HG03045 (cell line): Measurements from ENCODE around the gene DAPL1.

Experiments
- ATAC-seq: cut with Tn5 transposase; IDR thresholded peaks from one replicate; pipeline ENCODE4 v1.9.1; 2021; ENCODE audit warnings: mild to moderate bottlenecking, moderate library complexity; ENCODE audit not compliant: unreplicated experiment

Gene DAPL1

GRCh38 chr2:158776231-158776630 is 18.9 kb upstream of the DAPL1 start:
- no peak for ATAC-seq

DNA sequence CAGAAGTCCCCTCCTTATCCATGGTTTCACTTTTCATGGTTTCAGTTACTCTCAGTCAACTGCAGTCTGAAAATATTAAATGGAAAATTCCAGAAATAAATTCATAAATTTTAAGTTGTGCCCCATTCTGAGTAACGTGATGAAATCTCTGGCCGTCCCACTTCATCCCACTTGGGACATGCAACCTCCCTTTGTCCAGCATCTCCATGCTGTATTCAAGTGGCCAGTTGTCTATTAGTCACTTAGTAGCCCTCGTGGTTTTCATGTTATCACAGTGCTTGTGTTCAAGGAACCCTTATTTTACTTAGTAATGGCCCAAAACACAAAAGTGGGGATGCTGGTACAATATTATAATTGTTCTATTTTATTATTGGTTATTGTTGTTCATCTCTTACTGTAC is 18.0 kb upstream of the DAPL1 start:
- no peak for ATAC-seq

- no peak for ATAC-seq
Measured at GRCh38 chr2:158778243-158778642, 16.9 kb upstream of the DAPL1 start.

DNA sequence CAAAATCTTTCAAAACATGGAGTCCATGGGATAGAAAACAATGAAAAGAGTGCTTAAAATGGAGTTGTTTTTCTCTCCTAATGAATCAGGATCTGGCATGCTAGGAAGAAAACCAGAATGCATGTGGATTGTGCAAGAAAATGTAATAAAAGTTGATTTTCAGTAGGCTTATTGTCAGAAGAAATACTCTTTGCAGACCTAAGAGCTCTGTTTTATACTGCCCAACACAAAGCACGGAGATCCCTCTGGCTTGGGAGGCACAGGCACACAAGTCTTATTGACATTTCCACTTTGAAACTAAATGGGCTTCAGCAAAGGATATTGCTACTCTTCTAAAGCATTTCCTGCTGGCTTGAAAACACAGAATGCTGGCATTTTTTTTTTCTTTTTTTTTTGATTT is 15.5 kb upstream of the DAPL1 start:
- ATAC-seq: no peak

DNA sequence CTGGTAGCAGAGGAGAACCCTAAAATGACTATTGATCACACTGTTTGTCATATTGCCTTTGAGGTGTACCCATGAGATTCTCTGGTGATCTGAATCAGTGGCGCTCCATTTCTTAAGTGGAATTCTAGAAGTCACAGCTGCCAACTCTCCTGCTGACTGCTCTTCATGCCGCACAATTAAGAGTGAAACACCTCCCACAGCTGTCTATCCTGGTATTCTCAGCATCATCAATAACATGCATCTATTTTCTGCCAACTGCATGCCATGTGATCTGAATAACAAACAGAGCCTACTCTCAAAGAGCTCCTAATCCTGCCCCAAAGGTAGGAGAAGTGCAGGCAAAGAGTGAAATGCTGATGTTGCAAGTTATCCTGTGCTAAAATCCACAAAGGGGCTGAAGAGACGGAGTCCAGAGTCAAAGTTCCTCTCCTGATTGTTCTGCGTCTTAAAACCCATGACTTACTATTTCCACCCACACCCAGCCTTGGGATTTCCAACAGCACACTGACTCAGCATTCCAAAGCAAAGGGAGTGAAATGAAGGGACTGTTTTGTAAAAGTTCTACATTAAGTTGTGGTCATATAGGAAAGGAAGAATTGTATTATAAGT is 13.7 kb upstream of the DAPL1 start:
- no peak for ATAC-seq

- ATAC-seq: no peak
Measured at GRCh38 chr2:158782136-158782535, 13.0 kb upstream of the DAPL1 start.

- ATAC-seq: no peak
Measured at GRCh38 chr2:158782616-158783015, 12.5 kb upstream of the DAPL1 start.

DNA sequence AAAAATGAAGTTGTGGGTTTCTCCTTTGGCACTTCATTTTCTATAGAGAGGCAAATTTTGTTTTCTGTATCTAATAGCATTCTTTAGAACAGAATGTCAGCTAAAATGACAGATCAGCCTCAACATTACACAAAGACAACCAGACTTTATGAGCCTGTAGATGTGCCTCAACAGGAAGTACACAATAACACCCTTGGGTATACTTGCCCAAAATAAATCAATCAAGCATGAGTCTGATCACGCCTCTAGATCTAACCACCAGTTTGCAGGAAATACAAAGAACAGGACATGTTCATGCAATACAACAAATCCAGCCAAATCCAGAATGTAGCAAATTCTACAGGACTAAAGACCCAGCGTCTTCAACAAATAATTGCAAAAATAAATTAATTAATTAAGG is 11.2 kb upstream of the DAPL1 start:
- ATAC-seq: no peak

DNA sequence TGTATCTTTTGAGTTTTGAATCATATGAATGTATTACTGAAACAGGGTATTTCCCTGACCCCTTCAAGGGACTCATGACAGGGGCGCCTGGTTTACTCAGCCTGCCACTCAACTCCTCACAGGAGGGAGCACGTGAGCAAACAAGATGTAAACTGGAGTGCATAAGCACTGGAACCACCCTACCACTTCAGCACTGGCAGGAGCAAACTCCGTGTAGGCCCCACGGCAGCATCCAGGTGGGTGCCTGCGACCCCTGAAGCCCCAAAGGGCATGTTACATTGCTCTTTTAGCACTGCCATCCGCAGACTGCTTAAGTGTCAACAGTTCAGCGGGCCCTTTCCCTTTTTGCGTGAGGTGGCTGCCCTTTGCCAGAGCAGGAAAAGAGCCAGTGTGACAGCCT is 8.2 kb upstream of the DAPL1 start:
- no peak for ATAC-seq

- no peak for ATAC-seq
Measured at GRCh38 chr2:158788951-158789350, 6.2 kb upstream of the DAPL1 start.

DNA sequence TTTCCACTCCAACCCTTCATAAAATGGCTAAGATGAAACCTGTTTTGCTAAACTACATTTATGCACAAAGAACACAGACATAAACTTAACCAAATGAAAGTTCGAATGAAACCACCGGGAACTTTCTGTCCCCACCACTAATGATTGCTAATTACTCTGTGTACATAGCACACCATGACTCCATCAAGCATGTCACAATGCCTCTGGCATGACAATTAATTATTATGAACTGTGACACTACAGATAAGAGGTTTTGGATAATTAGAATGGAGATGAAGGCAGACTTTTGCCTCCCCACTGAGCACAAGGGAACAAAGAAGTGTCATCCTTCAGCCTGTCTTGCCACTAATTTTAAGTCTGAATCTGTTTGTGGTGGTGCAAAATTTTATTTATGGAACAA is 1.5 kb downstream of the DAPL1 start:
- ATAC-seq: no peak

DNA sequence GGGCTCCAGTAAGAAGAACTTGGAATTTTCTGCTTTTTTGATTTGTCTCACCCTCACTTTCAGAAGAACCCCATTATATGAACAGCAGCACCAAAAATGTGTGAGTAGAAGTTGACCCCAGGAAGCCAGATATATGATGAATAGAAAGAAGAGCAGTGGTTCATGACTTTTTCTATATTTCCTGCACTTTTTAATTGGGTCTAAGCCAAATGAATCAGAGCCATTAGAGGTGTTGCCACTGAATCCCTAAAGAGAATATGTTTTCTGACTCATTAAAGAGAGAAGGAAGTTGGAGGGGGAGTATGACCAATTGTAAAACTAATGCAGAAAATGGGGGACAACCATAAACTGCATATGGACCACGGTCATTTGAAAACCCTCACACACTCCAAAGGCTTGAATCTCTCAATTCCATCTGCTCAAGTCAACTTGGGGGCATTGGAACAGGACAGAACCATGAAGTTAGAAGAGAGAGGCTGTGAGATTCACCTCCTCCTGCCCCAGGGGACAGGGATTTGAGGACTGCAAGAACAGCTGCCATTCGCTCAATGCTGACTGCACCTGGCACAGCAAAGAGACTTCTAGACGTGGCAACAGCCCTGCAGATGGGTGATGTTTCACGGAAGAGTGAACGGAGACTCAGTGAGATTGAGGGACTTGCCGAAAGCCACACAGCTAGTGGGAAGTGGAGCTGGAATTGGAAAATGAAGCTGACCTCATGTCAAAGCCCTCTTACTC is 3.0 kb downstream of the DAPL1 start:
- no peak for ATAC-seq

GRCh38 chr2:158799181-158799580 is 4.1 kb downstream of the DAPL1 start:
- ATAC-seq: no peak

DNA sequence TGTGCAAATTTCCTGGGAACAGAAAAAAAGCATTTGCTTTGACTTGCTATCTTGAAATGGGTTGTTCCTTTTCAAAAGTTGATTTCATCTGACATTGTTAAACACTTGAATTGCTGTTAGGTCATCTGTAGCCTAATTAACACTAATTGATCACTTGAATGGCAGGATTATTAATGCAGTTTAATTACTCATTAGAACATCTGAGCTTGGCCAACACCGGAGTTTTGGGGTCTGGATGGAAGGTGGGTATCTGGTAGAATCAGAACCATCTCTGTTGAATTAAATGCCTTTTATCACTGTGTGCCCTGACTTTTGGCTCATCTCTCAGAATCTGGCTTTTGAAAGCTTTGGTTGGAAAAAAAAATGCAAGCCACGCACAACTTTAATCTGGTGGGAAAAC is 8.4 kb downstream of the DAPL1 start:
- no peak for ATAC-seq

- no peak for ATAC-seq
Measured at GRCh38 chr2:158805255-158805654, 10.1 kb downstream of the DAPL1 start.

- no peak for ATAC-seq
Measured at GRCh38 chr2:158805936-158806335, 10.8 kb downstream of the DAPL1 start.

- ATAC-seq: no peak
Measured at GRCh38 chr2:158806941-158807340, 11.8 kb downstream of the DAPL1 start.

DNA sequence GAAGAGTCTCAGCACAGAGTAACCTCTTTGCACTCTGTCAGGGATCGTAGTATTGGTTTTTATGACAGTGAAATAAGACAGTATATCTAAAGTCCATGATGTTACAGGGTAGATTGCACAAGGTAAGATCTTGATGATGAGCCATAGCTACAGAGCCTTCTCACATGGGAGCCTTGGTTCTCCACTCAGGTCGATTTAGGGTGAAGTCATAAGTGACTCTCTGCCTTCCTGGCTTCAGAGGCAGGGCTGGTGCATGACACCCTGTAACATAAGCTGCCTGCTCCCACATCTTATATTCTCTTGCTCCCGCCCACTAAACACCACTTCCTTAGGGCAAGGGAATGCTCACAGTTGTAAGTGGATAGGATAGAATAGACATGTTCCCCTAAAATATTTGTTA is 13.3 kb downstream of the DAPL1 start:
- no peak for ATAC-seq

GRCh38 chr2:158809816-158810215 is 14.7 kb downstream of the DAPL1 start:
- ATAC-seq: no peak

GRCh38 chr2:158810731-158811460 is 15.8 kb downstream of the DAPL1 start:
- no peak for ATAC-seq

DNA sequence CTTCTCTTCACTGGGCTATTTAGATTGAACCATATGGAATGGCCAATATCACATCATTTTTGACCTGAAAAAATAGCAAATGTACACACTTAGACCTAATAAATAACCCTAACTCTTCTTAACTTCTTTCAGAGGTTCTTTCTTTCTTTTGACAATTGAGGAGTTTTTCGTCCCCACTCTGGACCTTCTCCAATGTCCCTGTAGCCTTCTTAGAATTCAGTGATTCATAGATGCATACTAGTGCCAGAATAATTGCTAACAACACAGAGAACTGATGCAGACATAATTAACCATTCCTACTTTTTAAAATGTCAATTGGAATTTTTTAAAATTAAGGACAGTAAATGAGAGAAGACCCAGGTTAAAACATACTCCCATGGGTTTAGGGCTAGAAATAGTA is 20.0 kb downstream of the DAPL1 start:
- no peak for ATAC-seq

- no peak for ATAC-seq
Measured at GRCh38 chr2:158815658-158816057, 20.5 kb downstream of the DAPL1 start.
